HEK293 (cell line): ENCODE results near the gene LGALSL.

Source experiments
- CTCF ChIA-PET: fragments of 350-600 bp; formaldehyde crosslinking; extraction: SDS; loops from one replicate; lab custom pipeline; 2021; ENCODE audit warnings: antibody characterized with exemption; lab: Yijun Ruan, JAX
- POLR2A ChIA-PET: fragments of 300-600 bp; formaldehyde crosslinking; extraction: SDS; loops from one replicate; lab custom pipeline; 2020; ENCODE audit warnings: antibody characterized with exemption, inconsistent platforms; lab: Yijun Ruan, JAX
- H3K27ac ChIP-seq: fragments of 200-500 bp; sonication (Bioruptor generic); 2 replicates; pipeline ENCODE4 v1.5.1; 2014; ENCODE audit warnings: low read depth, low read length, control low read depth, inconsistent platforms; ENCODE audit errors: extremely low read depth
- H3K36me3 ChIP-seq, 2 experiments: fragments of 200-500 bp in 1 of 2; sonication (Bioruptor generic) in 1 of 2; 1 replicate in 1 of 2; 2 replicates in 1 of 2; pipeline ENCODE4 v1.5.1; 2014 to 2017; ENCODE audit warnings: inconsistent platforms in 2 of 2, low read length in 2 of 2; ENCODE audit not compliant: control insufficient read depth in 2 of 2, insufficient read depth in 1 of 2
- H3K4me1 ChIP-seq: fragments of 200-500 bp; sonication (Bioruptor generic); 2 replicates; pipeline ENCODE4 v1.5.1; 2014; ENCODE audit warnings: mild to moderate bottlenecking, low read length, inconsistent platforms; ENCODE audit not compliant: control insufficient read depth, insufficient read depth
- H3K4me3 ChIP-seq: 2 replicates; pipeline ENCODE4 v1.5.1; 2011; ENCODE audit warnings: low read depth, mild to moderate bottlenecking, control low read depth, low read length, moderate library complexity
- H3K9me3 ChIP-seq: fragments of 200-500 bp; sonication (Bioruptor generic); 2 replicates; pipeline ENCODE4 v1.5.1; 2014; ENCODE audit warnings: low read depth, low read length, inconsistent platforms; ENCODE audit not compliant: control insufficient read depth, insufficient read depth
- ELK4 ChIP-seq: IDR thresholded peaks from 2 replicates; pipeline ENCODE4 v1.6.1; 2011; ENCODE audit warnings: mild to moderate bottlenecking, low read depth, low read length, borderline replicate concordance
- KLF10 ChIP-seq: fragments of 450-650 bp; IDR thresholded peaks from 2 replicates; pipeline ENCODE4 v1.5.1; 2018; ENCODE audit warnings: missing biosample characterization, mild to moderate bottlenecking, missing genetic modification characterization
- KLF7 ChIP-seq: fragments of 450-650 bp; formaldehyde crosslinking; IDR thresholded peaks from 2 replicates; pipeline ENCODE4 v1.5.1; 2016; ENCODE audit warnings: missing biosample characterization, missing genetic modification characterization, borderline replicate concordance
- MYNN ChIP-seq: fragments of 450-650 bp; formaldehyde crosslinking; IDR thresholded peaks from 2 replicates; pipeline ENCODE4 v1.5.1; 2016; ENCODE audit warnings: missing biosample characterization, missing genetic modification characterization, borderline replicate concordance
- MZF1 ChIP-seq: fragments of 450-650 bp; formaldehyde crosslinking; IDR thresholded peaks from 2 replicates; pipeline ENCODE4 v1.5.1; 2017; ENCODE audit warnings: missing biosample characterization, missing genetic modification characterization, borderline replicate concordance
- WT1 ChIP-seq: fragments of 450-650 bp; formaldehyde crosslinking; IDR thresholded peaks from 2 replicates; pipeline ENCODE4 v1.5.1; 2016; ENCODE audit warnings: missing biosample characterization, missing genetic modification characterization
- ZBTB1 ChIP-seq: fragments of 450-650 bp; formaldehyde crosslinking; IDR thresholded peaks from 2 replicates; pipeline ENCODE4 v1.5.1; 2016; ENCODE audit warnings: missing biosample characterization, missing genetic modification characterization
- ZBTB11 ChIP-seq: fragments of 450-650 bp; formaldehyde crosslinking; conservative IDR thresholded peaks from 2 replicates; pipeline ENCODE4 v1.5.1; 2016; ENCODE audit warnings: low read depth, missing biosample characterization, missing genetic modification characterization
- ZNF157 ChIP-seq: fragments of 450-650 bp; formaldehyde crosslinking; IDR thresholded peaks from 2 replicates; pipeline ENCODE4 v1.5.1; 2016; ENCODE audit warnings: missing biosample characterization, missing genetic modification characterization
- ZNF518A ChIP-seq: fragments of 450-650 bp; formaldehyde crosslinking; conservative IDR thresholded peaks from 2 replicates; pipeline ENCODE4 v1.5.1; 2016; ENCODE audit warnings: low read depth, missing biosample characterization, missing genetic modification characterization
- ZNF561 ChIP-seq: fragments of 450-650 bp; IDR thresholded peaks from 2 replicates; pipeline ENCODE4 v1.5.1; 2018; ENCODE audit warnings: missing biosample characterization, missing genetic modification characterization, borderline replicate concordance
- ZNF785 ChIP-seq: fragments of 450-650 bp; formaldehyde crosslinking; IDR thresholded peaks from 2 replicates; pipeline ENCODE4 v1.5.1; 2016; ENCODE audit warnings: missing biosample characterization, missing genetic modification characterization
- TF ChIP-seq, protein P1 (sequence below): fragments of 450-650 bp; formaldehyde crosslinking; IDR thresholded peaks from 2 replicates; pipeline ENCODE4 v1.5.1; 2016; ENCODE audit warnings: missing biosample characterization, missing genetic modification characterization

LGALSL gene

GRCh38 chr2:64491426-64491825 lies 37.5 kb downstream of the LGALSL start:
- Histone ChIP-seq H3K4me3 (no peak overlapping the region), H3K27ac (no peak overlapping the region), H3K4me1 (no peaks in the 10 kb centered on the region), H3K9me3 (no peaks in the 10 kb centered on the region), H3K36me3 (no peaks in the 10 kb centered on the region)
- POLR2A ChIA-PET = no interaction called here
- CTCF ChIA-PET = interaction anchor here (0.7 to 5.9 kb wide), 3 partner anchors 13 to 162 kb away, joined by 4 to 155 read pairs (median 4); no protein-coding TSS in a partner anchor
- TF ChIP-seq MZF1 (no peak), MYNN (tag by site-specific recombination) (no peak), ELK4 (no peak), WT1 (tag by site-specific recombination) (no peak), KLF7 (tag by site-specific recombination) (no peak), ZNF561 (no peak), ZBTB1 (tag by site-specific recombination) (no peak), KLF10 (no peak), ZBTB11 (tag by site-specific recombination) (no peak)
- TF ChIP-seq, protein P1, sequence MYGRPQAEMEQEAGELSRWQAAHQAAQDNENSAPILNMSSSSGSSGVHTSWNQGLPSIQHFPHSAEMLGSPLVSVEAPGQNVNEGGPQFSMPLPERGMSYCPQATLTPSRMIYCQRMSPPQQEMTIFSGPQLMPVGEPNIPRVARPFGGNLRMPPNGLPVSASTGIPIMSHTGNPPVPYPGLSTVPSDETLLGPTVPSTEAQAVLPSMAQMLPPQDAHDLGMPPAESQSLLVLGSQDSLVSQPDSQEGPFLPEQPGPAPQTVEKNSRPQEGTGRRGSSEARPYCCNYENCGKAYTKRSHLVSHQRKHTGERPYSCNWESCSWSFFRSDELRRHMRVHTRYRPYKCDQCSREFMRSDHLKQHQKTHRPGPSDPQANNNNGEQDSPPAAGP = no peak

GRCh38 chr2:64492272-64492671 lies 38.3 kb downstream of the LGALSL start:
- POLR2A ChIA-PET = no interaction called here
- no peak for TF ChIP-seq ZNF785 (tag by site-specific recombination)
- no peak for TF ChIP-seq ZNF157 (tag by site-specific recombination)
- no peak for TF ChIP-seq ZNF518A (tag by site-specific recombination)
- TF ChIP-seq, all 188 proteins: peak for 0
- Histone ChIP-seq H3K4me1 (no peaks in the 10 kb centered on the region), H3K9me3 (no peaks in the 10 kb centered on the region), H3K4me3 (no peak overlapping the region), H3K36me3 (no peaks in the 10 kb centered on the region), H3K27ac (no peak overlapping the region)
- CTCF ChIA-PET = interaction anchor here (5.9 kb wide), 1 partner anchor 162 kb away, joined by 155 read pairs; no protein-coding TSS in a partner anchor
